Activated T-cell treated with anti-CD3 and anti-CD28 coated beads for 1 hour (primary cell): ENCODE data around the gene PPY.
"Not testable (repeated sequence)": the region's sequence is repeated elsewhere in the genome, so short reads cannot be mapped to it uniquely, and the experiment has no call there.

ENCODE experiments used
- DNase-seq: peaks from one replicate; pipeline ENCODE4 v3.0.0-alpha.2; 2020; ENCODE audit warnings: low read depth

Gene PPY, protein sequence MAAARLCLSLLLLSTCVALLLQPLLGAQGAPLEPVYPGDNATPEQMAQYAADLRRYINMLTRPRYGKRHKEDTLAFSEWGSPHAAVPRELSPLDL

DNA sequence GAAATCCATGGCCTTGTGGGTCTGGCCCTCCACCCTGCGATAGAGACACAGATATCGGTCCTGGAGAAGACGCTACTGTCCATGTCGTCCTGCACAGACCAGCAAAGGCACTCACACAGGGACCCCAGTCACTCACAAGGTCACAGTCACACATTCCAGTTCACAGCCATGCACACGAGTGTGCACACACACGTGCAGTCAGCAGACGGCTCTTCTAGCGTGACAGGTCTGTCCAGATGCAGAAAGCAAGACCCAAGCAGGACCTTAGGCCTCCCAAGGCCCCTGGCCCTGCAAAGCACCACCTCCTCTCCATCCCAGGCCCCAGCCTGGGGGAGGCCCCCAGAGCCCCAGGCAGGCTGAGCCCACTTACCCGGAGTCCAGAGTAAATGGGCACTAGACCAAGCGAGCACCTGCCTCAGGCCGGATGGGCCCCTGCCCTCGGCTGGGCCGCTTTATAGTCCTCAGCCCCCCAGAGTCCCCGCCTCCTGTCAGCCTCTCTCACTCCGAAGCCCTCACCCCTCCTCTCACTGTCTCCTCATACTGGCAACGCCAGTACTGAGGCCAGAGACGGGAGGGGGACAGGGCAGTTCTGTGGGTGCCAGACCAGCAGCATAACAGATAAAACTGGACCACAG is at the start of gene PPY:
Gene PPY, minus strand, starts transcription at position 426 of the 635 bp plus-strand sequence. CDS start 822 bp downstream, outside the sequence.
- no peak for DNase-seq

DNA sequence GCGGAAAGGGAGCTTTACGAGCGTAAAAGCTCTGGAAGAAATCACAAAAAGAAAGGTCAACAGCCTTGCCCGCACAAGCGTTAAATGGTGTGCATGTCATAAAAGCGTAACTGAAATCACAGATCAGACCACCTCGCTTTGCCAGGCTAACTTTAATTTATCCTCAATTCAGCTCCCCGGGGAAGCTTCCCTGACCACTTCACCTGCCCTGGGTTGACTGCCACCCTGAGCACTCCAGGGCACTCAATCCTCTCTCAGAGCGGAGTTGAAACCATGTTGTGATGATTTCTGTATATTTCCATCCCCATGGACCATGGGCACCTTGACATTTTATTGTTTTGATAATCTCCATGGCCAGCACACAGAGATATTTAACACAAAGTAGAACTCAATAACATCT is 46.0 kb upstream of the PPY start:
- no peak for DNase-seq

DNA sequence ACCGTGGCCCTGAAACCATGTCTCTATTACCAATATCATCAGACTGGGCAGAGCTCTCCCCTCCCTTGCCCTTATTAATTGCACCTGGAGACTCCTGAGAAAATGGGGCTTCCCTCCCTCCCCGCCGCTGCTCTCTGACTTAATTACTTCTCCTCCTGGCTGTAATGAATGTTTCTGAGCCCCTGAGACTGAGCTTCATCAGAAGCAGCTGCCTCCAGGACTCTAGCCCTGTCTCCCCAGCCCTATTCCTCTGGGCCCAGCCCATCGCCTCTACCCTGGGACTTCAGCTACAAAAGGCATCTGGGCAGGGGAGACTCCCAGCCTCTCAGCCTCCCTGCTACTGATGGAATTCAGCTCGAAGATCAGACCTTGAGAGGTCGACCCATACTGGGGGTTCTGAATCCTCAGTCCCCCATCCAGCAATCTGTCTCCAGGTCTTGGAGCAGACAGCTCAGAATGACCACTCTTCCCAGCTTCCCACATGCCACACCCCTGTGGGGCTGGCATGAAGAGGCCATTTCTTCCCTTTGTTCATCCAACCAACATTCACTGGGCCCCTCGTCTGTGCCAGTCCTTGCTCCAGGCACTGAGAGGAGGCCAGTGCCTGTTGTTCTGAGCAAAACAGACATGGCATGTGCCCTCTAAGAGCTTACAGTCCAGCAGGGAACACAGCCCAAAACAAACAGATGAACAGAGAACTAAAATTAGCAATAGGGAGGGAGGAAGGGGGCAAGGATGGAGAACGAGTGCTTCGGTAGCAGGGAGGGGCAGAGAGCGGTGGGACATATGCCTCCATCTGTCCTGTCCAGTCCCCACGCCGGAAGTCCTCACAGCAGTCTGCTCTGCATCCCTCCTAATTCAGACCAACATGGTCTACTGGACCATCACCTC is 45.1 kb upstream of the PPY start:
- no peak for DNase-seq

DNA sequence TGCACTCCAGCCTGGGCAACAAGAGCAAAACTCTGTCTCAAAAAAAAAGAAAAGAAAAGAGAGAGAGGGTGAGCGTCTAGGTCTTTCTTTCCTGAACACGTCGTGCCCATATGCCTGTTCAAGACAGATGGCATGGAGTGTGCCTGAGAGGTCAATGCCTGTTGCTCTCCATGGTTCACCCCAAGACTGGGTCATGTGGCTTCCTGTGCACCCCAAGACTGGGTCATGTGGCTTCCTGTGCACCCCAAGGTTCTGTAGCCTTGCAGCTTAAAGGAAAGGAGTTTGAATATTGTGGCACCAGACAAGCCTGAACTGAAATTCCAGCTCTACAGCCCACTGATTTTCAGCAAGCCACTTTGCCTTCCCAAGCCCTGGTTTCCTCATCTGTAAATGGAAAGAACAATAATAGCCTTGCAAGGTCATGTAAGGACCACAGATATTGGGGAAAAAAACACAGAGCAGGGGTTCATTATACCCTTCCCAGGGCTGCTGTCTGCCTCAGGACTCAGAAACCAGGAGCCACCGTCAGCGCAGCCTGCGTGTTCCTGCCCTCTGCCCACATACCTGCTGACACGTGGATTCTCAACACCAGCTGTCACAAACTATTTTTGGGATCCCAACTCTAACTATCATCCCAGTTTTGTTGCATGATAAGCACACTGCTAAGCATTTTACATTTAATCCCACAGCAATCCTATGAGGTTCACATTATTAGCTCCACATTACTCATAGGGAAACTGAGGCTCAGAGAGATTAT is 44.1 kb upstream of the PPY start:
- no peak for DNase-seq

DNA sequence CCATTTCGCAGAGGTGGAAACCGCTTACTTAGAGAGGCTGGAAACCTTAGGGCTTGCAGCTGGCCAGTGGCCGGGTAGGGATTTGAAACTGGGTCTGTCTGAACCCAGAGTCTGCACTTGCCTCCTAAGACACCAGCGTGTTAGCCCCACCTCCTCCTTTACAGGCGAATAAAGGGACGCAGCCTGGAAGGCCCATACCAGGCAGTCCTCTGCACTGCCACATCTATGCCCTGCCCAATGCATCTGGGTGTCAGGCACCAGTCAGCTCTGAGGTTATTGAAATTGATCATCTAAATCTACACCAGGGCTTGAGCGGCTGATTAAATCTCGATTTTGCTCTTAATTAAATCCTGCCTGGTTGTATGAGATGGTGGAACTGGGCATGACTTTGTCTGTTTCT is 42.2 kb upstream of the PPY start:
- no peak for DNase-seq

DNA sequence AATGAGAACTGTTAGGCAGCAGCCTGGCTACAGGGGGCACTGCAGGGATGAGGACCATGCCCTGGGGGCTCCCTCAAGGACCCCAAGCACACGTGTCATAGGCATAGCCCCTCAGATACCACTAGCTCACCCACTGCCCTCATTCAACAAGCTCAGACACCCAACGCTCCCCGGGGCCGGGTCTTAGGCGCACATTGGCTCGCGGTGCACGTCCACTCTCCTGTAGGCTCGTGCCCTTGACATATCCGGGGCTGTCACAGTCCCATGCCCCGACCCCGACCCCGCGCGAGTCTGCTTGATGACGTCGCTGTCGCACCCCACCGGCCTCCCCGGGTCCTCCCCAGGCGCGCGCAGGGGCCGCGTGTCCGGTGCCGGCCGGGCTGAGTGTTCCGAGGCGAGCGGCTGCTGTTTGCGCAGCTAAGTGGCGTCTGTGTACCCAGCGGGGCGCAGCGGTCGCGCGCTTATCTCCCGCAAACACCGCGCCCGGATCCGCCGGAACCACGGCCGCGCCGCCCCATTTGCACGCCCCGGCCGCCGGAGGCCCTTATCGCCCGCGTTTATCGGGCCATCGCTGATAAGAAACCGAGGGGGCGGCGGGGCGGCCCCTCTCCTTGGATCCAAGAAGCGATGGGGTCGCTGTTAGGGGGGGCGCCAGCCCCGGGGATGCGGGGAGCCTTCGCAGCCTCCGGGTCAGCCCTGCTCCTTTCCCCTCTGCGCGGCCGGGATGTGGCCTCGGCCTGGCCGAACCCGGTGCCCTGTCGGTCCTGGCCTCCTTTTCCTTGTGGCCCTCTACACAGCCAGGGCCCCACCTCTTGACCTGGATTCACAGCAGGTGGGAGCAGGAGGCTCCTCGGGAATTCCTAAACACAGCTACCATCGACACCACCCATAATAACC is 41.5 kb upstream of the PPY start:
- no peak for DNase-seq

DNA sequence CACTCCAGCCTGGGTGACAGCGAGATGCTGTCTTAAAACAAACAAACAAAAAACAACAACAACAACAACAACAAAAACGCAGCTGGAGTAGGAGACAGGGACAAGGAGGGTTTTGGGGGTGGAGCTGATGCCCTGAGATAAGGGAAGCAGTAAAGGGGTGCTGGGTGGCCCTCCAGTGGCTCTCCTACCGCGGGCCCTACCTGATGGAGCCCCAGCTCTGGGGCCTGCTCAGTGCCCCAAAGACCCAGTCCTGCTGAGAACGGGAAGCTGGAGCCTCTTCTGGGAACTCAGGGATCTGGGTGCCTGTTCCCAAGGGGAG is 40.9 kb upstream of the PPY start:
- DNase-seq = no peak

DNA sequence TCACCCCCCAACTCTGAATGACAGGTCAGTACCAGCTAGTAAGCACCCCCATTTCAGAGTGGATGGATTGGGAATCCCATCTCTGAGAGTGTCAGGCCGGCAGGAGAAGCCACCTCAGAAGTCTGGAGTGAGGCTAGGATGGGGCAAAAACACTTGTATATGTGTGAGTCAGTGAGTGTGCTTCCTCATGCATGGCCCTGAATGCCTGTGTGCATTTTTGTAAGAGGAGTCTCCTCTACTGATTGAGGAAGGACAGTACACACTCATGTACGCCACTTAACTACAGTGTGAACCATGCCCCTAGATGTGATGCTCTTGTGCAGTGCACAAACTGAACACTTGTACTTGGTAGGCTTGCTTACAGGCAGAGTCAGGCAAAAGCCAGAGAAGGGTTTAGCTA is 39.9 kb upstream of the PPY start:
- DNase-seq = no peak

DNA sequence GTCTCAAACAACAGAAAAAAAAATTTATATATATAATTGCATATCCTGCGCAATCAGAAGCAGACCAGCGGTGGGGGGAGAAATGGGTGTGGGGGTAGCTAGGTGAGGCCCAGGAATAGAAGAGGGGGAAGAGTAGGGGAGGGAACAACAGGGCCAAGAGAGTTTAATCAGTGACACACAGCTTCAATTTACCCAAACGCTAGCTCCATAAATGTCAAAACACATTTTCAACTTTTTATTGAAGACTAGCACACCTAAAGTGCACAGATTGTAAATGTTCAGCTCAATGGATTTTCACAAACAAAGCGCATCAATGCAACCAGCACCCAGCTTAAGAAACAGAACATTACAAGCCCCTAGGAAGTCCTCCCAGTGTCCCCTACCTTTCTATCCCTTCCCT is 37.4 kb upstream of the PPY start:
- no peak for DNase-seq

DNA sequence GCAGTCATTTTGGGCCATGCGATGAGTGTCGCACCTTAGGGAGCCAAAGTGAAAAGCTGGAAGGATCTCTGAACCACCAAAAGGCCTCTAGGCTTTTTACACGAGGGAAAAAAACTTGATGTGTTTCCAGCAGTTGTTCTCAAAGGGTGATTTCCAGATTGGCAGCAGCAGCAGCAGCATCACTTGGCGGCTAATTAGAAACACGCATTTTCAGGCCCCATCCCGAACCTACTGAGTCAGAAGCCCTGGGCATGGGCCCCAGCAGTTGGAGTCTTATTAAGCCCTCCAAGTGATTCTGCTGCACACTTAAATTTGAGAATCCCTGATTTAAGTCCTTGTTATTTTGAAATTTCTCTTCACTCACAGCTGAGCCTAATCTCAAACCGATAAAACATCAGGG is 36.7 kb upstream of the PPY start:
- DNase-seq = no peak

DNA sequence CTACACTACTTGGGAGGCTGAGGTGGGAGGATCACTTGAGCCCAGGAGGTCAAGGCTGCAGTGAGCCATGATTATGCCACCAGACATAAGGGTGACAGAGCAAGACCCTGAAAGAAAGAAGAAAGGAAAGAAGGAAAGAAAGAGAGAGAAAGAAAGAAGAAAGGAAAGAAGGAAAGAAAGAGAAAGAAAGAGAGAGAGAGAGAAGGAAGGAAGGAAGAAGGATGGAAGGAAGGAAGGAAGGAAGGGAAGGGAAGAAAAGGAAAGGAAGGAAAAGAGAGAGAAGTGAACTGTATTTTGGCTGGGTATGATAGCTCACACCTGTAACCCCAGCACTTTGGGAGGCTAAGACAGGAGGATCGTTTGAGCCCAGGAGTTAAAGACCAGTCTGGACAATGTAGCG is 35.8 kb upstream of the PPY start:
- no peak for DNase-seq

DNA sequence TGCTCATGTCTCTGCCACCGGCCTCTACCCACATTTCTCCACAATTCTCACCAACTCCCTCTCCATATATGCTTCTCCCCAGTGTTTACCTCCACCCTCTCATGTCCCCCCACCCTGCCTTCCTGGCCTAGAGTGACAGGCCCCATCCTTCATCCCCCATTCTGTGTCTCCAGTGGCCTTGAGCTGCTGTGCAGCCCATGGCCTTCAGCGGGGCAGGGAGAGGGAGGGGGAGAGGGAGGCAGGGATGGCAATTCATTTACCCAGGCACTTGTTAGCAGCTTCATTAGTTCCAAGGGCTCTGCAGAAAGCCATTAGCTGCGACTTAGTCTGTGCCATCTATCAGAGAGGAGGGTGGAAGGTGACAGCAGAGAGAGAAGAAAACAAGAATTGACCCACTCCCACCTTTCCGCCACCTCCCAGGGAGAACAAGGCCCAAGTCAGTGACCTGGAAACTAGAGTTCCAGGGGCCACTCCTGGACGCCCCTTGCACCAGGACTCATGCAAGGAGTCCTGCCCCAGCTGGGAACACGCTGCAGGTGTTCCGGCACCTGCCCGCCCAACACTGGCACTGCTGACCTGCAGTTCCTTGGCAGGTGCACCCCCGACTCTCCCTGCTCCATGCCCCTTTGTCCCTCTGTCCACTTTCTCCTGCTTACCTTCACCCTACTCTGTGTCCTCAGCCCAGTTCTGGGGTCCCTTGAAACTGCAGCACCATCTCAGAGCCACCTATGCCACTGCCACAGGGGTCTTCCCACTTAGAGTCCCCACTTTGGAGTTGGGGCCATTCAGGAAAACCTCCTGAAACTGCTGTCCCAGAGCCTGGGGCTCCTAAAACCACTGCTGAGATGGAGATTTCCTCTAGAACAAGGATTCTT is 34.9 kb upstream of the PPY start:
- DNase-seq = no peak

DNA sequence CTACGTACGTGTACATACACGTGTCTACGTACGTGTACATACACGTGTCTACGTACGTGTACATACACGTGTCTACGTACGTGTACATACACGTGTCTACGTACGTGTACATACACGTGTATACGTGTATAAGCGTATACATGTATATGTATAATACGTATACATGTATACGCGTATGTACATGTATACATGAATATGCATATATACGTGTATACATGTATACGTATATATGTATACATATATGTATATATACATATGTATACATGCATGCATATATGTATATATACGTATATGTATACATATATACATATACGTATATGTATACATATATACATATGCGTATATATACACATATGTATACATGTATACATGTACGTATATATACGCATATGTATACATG is 33.6 kb upstream of the PPY start:
- DNase-seq = no peak

DNA sequence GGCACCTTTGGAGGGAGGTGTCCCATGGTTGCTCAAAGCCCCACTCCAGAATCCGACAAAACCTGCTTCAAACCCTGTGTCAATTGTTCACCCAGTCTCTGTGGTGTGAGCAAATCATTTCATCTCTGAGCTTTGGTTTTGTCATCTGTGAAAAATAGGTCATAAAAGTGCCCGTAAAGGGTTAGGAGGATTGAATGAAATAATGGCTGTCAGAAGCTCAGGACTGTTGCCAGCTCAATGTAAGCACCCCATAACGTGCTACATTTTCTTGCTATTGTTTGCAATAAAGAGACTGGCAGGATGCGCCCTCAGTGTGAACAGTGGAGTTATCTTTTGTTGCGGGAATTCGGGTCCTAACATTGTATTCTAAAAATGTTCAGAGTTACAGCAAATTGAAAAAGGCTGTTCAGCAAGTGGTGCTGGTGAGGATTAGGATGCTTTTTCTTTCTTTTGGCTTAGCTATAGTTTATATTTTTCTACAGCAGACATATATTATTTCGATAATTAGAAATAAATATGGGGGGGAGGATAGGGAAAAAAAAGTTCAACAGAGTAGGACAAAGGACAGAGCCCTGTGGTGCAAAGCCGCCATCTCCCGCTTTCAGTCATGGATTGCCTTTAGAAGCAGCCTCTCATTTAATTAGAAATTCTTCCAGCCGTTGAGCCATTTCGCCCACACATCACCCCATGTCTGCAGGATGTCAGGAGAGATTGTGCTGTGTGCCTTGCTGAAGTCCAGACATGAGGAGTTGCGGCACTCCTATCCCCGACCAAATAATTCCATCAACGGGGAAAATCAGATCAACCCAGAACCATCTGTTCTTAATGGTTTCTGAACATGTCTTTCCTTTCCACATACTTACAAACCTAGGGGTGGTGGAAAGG is 32.3 kb upstream of the PPY start:
- no peak for DNase-seq

DNA sequence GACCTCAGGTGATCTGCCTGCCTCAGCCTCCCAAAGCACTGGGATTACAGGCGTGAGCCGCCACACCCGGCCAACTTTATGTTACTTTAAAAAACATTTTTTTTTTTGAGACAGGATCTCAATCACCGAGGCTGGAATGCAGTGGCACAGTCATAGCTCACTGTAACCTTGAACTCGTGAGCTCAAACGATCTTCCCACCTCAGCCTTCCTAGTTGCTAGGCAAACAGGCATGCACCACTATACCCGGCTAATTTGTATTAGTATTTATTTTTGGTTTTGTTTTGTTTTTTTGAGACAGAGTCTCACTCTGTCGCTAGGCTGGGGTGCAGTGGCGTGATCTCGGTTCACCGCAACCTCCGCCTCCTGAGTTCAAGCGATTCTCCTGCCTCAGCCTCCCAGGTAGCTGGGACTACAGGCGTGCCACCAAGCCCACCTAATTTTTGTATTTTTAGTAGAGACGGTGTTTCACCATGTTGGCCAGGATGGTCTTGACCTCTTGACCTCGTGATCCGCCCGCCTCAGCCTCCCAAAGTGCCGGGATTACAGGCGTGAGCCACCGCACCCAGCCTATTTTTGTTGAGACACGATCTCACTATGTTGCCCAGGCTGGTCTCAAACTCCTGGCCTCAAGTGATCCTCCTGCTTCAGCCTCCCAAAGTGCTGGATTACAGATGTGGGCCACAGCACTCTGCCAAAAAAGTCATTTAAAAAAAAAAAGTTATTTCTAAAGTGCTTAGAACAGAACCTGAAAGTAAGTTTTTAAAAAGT is 30.4 kb upstream of the PPY start:
- not testable (repeated sequence) for DNase-seq

DNA sequence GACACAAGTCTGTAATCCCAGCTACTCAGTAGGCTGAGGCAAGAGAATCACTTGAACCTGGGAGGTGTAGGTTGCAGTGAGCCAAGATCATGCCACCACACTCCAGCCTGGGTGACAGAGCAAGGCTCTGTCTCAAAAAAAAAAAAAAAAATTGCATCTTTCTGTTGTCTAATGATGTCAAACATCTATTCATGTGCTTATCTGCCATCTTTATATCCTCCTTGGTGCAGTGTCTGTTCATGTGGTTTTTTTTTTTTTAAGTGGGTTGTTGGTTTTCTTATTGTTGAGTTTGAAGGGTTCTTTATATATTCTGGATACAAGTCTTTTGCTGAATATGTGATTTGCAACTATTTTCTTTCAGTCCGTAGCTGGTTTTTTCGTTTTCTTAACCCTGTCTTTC is 29.2 kb upstream of the PPY start:
- DNase-seq = not testable (repeated sequence)

DNA sequence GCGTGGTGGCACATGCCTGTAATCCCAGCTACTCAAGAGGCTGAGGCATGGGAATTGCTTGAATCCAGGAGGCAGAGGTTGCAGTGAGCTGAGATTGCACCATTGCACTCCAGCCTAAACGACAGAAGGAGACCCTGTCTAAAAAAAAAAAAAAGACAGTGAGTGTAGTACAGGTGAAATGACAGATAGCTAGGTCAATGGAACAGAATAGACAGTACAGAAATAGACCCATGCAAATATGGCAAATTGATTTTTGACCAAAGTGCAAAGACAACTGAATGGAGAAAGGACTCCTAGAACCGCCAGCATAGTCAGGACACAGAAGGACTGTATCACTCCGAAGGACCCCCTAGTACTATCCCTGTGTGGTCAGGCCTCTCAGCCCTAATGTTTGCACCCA is 28.1 kb upstream of the PPY start:
- no peak for DNase-seq

DNA sequence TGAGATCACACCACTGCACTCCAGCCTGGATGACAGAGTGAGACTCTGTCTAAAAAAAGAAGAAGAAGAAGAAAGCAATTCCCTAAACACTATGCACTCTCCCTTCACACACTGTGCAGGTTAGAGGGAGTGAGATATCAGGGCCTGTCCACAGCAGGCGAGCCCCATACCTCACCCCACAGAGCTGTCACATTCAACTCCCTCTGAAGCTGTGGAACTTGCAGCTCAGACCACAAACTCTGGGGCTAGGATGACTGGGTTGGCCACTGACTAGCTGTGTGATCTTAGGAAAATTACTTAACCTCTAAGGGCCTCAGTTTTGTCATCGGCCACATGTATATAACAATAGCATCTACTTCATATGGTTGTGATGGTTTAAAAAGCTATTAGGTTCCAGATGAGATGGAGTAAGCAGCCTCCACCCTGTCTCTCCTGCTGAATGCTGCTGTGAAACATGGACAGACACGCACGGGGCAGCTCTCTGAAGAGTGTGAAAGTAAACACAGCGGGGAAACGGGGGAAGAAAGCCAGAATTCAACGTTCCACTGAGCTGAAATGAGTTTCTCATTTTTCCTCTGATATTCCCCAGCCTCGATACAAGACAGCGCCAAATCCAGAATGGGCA is 25.1 kb upstream of the PPY start:
- no peak for DNase-seq

DNA sequence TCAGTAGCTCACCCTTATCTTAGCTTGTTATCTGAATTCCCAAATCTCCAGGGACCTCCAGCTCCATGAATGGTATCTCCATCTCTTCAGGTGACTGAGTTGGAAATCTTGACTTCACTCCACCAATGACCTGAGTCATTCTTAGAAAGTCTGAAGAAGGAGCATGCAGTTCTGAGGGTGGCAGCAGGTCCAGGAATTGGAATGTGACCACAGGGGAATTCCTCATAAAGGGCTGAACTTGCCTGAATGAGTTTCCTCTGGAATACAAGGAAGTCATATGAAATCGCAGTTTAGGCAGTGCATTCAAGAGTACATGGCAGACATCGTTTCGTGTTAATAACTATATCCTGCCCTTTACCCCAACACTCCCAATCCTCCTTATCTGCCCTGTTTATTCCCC is 24.0 kb upstream of the PPY start:
- no peak for DNase-seq
